NCI-H1105 (cell line): ENCODE measurements around the gene RAB44.

ENCODE experiments used
- DNase-seq: peaks from one replicate; lab custom pipeline; 2025; lab: John Stamatoyannopoulos, UW

Gene RAB44

DNA sequence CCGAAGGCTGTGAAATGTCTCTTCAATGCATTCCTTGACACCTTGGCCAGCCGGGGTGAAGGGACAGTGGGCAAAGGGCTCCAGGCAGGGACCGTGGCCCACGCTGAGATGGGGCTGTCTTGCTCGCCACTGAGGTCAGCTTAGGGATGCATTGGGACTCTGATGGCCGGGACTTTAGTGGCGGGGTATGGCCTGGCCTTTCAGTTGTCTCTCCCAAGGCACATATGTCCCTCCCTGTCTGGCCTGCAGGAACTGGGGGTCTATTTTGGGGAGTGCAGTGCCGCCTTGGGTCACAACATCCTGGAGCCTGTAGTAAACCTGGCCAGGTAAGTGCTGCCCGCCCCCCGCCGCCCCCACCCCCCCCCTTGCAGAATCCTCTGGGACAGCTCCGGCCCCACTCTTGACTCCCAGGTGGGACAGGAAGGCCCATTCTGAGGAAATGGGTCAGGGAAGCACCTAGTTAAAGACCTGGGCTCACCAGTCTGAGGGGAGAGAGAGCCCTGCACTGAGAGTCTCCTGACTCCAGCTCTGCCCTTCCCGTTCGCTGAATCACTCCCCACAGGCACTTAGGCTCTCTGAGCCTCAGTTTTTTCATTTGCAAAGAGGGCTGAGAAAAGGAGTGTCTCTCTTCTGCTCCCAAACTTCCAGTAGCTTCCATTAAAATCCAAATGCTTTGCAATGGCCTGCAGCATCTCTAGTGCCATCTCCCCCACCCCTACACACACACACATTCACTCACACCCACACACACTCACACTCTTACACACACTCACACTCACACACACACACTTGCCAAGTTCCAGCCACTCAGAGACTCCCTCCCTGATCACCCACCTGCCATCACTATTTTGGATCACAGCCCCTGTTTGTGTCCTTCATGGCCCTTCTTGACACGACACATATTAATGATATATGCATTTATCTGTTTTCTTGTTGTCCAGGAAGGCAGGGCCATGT is 33.1 kb downstream of the RAB44 start:
- no peak for DNase-seq

DNA sequence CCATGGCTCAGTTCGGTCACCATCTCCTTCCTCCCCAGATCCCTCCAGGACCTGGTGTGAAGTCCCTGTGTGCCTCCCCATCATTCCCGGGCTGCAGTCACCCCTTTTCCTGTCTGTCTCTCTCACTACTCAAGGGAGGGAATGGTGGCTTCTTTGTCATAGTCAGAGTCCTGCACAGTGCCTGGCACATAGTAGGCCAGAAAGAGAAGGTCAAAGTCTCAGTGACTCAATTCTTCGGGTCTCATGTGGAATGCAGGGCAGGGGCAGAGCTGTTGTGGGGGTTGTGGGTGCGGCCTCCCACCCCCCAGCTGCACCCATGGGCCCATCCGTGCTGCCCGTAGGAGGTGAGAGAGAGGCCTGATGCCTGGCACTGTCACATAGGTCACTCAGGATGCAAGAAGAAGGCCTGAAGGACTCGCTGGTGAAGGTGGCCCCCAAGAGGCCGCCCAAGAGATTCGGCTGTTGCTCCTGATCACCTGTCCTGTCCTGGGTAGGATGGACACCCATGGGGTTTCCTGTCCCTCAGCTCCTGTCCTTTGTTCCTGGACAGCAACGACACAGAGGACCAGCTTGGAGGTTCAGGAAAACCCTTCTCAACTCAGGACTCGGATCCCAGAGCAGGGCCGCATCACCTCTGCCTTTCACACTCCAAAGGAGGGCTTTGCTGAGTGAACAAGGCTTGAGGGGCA is 34.1 kb downstream of the RAB44 start:
- no peak for DNase-seq

DNA sequence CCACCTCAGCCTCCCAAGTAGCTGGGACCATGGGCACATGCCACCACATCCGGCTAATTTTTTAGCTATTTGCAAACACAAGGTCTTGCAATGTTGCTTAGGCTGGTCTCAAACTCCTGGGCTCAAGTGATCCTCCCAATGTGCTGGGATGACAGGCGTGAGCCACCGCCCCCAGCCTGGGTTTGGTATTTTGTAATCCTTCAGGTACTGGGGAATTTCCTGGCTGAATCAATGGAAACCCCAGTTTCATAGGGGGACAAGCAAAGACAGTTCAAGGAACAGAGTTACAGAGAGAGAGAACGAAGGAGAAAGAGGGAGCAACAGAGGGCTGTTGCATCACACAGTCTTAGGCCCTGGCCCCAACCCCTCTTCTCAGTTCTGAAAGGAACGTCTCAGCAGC is 35.7 kb downstream of the RAB44 start:
- no peak for DNase-seq

GRCh38 chr6:36734486-36735060 is 36.9 kb downstream of the RAB44 start:
- DNase-seq: no peak

GRCh38 chr6:36735110-36736071 is 37.8 kb downstream of the RAB44 start:
- no peak for DNase-seq

- DNase-seq: no peak
Observed at GRCh38 chr6:36737043-36737785, 39.6 kb downstream of the RAB44 start.

DNA sequence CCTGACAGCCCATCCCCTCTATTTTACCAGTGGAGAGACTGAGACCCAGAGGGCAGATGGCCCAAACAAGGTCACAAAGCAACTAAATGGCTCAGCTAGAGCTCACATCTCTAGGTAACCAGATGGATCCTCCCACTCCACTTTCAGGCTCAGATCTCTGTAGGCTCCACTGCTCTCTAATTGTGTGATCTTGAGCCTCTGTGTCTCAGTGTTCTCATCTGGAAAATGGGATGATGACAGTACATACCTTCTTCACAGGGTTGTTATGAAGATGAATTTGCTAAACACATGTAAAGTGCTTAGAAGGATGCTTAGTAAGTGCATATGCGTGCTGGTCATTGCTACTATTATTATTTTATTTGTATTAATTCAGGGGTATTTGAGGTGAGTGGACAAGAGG is 40.5 kb downstream of the RAB44 start:
- DNase-seq: no peak

- no peak for DNase-seq
Observed at GRCh38 chr6:36739947-36740817, 42.6 kb downstream of the RAB44 start.

GRCh38 chr6:36740818-36741179 is 43.2 kb downstream of the RAB44 start:
- no peak for DNase-seq

DNA sequence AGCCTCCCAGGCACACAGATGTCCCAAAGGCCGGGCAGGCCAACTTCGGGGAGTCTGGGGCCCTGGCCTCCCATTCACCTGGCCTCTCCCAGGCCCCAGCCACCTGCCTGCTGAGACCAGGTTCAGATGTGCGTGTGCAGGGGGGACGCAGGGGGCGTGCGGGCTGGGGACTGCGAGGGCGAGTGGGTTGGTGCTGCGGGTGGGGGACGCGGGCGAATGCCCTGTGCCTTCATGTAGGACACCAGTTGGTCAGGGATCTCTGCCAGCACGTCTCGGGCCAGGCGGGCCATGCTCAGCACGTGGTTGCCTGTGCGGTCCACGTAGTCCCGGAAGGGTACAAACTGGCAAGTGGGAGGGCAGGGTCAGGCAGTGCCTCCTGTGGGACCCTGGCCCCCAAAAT is 44.5 kb downstream of the RAB44 start:
- DNase-seq: no peak

DNA sequence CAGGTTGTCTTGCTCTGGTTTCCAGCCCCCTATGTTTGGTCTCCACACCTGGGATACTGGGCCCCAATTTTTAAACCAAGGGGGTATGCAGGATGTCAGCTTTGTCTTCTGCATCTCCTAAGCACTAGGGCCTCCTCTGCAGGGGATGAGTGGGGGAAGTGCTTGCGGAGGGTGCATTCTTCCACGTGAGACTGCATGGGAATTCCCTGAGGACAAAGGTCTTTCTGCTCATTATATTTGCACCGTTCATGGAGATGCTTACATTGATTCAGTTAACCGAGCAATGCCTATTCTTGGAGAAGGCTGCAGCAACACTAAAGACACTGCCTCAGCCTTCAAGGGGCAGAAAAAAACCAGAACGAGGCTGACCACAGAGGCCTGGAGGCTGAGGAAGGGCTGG is 45.4 kb downstream of the RAB44 start:
- no peak for DNase-seq

DNA sequence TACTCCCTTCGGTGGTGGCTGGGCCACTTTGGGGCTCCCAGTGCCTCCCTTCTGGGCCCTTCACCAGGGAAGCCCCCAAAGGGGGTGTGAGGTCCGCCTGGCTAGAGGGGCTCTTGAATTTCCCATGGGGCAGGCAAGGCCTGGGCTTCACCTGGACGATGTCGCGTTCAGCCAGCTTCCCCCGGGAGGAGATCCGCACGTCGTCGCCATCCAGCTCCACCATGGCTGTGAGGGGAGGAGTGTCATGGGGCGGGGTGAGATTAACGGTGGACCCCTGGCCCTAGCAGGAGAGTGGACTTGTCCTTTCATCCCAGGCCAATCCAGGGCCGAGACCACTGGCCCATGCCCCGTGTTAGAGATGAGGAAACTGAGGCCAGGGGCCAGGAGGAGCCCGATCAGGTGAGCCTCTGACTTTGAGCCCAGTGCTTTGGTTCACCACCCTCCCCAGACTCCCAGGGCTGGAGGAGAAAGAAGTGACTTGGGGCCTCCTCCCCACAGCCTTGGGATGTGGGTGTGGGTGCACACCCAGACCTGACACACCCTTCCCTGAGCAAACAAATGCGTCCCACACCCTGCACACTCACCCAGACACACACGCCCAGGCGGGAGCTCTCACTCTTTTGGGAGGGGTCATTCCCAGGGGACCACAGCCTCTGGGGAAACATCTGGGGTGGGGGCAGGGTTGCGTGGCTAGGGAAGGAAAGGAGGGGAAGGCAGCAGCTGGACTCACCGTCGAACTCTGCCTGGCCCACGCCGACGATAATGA is 46.1 kb downstream of the RAB44 start:
- no peak for DNase-seq

DNA sequence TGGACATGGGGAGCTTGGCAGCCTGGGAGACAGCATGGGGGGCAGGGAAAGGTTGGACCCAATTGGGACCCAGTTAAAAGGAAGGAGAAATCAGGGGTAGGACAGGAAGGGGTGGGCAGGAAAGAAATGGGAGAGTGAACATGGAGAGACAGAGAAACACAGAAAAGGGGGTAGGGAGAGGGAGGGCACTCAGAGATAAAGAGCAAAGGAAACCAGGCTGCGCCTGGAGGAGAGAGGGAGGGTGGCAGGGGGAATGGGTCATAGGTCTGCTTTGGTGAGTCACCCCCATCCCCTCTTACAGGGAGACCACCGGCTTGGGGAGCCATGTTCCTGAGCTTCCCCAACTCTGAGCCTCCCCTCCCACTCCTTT is 46.7 kb downstream of the RAB44 start:
- no peak for DNase-seq

- no peak for DNase-seq
Observed at GRCh38 chr6:36745283-36745682, 47.7 kb downstream of the RAB44 start.

GRCh38 chr6:36745836-36746235 is 48.2 kb downstream of the RAB44 start:
- no peak for DNase-seq

DNA sequence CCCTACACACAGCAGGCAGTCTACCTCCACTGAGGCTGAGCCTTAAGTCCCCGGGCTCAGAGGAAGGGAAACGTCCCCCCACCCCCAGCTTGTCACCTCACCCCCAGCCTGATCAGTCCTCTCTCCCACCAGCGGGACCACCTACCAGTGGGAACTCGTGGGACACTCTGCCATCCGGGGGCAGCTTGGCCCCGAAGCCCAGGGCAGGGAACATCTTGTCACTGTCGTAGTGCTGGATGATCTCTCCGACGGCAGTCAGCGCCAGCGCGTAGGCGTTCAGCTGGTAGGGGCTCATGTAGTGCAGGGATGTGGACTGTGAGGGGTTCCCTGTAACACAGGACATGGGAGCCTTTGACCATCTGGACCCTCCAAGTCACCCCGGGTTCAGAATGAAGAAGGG is 48.6 kb downstream of the RAB44 start:
- no peak for DNase-seq

DNA sequence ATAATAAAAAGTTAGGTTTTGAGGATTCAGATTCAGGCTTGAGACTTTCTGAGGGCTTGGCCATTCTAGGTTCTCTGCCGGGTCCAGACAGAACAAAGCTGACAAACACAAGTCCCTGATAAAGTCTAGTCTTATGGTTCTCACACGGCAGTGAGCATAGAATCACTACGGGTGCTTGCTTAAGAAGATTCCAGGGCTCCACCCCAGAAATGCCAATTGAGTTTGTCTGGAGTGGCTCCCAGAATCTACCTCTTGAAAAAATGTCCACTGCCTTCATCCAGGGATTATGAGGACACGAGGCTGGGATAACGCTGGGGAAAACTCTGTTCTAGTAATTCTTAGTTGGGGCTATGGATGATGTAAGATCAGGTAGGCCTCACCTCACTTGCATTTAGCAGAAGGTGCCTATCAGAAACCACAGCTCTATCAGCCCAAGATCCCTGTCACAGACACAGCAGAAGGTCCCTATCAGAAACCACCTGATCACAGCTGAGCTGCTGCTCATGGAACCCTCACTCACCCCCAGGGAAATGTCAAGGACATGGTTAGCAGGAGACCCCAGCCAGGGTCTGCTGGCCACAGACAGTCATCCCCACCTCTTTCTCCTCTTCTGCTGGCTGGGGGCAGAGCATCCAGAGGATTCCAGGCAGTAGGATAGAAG is 52.3 kb downstream of the RAB44 start:
- no peak for DNase-seq

DNA sequence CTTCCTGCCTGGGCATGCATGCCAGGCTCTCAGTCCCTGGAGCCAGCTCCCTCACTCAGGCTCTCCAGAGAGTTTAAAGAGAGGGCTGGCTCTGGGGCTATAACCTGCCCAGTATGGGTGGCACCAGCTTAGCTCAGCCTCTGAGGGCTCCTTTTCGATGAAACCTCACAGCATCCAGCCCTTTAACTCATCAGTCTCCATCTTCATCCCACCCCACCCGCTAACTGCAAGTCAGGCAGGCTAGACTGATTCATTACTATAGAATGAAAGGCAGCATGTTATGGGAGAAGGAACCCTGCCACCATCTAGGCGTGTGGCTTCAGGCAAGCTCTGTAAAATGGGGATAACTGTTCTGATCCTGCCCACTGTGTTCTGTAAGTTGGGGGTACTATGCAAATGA is 53.5 kb downstream of the RAB44 start:
- no peak for DNase-seq

GRCh38 chr6:36751833-36752186 is 54.2 kb downstream of the RAB44 start:
- DNase-seq: no peak
